ENCODE measurements around the gene GMEB1. TPM values are rescaled to one million over a fixed set of nuclear protein-coding genes. Genes with fewer than 3 reads are reported as not detected.

GMEB1 gene
- total RNA-seq, 2 donors from 2014 or later = 18.9 to 19.6 TPM

Other genes with a start within 250 kb of the GMEB1 start
- gene RCC1, start 162.7 kb upstream of the GMEB1 start, total RNA-seq = 10 to 100 TPM; 45.3 to 48.3 TPM
- gene TRNAU1AP, start 115.7 kb upstream of the GMEB1 start, total RNA-seq = 10 to 100 TPM; 38.8 to 49.7 TPM
- gene RAB42, start 76.5 kb upstream of the GMEB1 start, total RNA-seq = under 1 TPM in 1 of 2 donors, not detected in 1; 0.17 TPM
- 10 to 100 TPM; 23.9 to 28.7 TPM for gene TAF12, start 25.7 kb upstream of the GMEB1 start, total RNA-seq
- not detected for gene RNU11, start 20.2 kb upstream of the GMEB1 start, total RNA-seq
- gene YTHDF2, start 68.2 kb downstream of the GMEB1 start, total RNA-seq = 100 to 1,000 TPM in 1 of 2 donors, 10 to 100 TPM in 1; 86.3 to 104 TPM
- gene OPRD1, start 143.4 kb downstream of the GMEB1 start, total RNA-seq = not detected
- gene EPB41, start 245.8 kb downstream of the GMEB1 start, total RNA-seq = 100 to 1,000 TPM in 1 of 2 donors, 10 to 100 TPM in 1; 73.3 to 109 TPM

Data from activated T-cell treated with anti-CD3 and anti-CD28 coated beads, Interleukin-2, amount 50 U/mL, for 72 hours (primary cell).